Activated CD4-positive, alpha-beta T cell treated with anti-CD3 and anti-CD28 coated beads, Interleukin-2, amount 50 U/mL, for 24 hours (primary cell): Measurements from ENCODE around the gene TMEM255A.

Source experiments
- DNase-seq, 2 donors: peaks; one replicate each; pipeline ENCODE4 v3.0.0-alpha.2; 2020; ENCODE audit warnings: low read depth in 1 of 2, low spot score in 1 of 2

Gene TMEM255A

GRCh38 chrX:120308558-120308957 is 2.7 kb downstream of the TMEM255A start:
- no peak for DNase-seq

- no peak for DNase-seq
These were observed 4.6 kb downstream of the TMEM255A start for GRCh38 chrX:120306630-120307029.

GRCh38 chrX:120305531-120306141 is 5.6 kb downstream of the TMEM255A start:
- DNase-seq: no peak

GRCh38 chrX:120304256-120304655 is 7.0 kb downstream of the TMEM255A start:
- DNase-seq: no peak

GRCh38 chrX:120302434-120302833 is 8.8 kb downstream of the TMEM255A start:
- no peak for DNase-seq

GRCh38 chrX:120301960-120302359 is 9.3 kb downstream of the TMEM255A start:
- DNase-seq: no peak

- DNase-seq: no peak
These were observed 9.8 kb downstream of the TMEM255A start for GRCh38 chrX:120301497-120301896.

GRCh38 chrX:120299928-120300327 is 11.3 kb downstream of the TMEM255A start:
- DNase-seq: no peak

- no peak for DNase-seq
These were observed 13.3 kb downstream of the TMEM255A start for GRCh38 chrX:120297923-120298322.

- no peak for DNase-seq
These were observed 16.6 kb downstream of the TMEM255A start for GRCh38 chrX:120294651-120295050.

GRCh38 chrX:120293015-120293414 is 18.2 kb downstream of the TMEM255A start:
- DNase-seq: no peak

- no peak for DNase-seq
These were observed 20.1 kb downstream of the TMEM255A start for GRCh38 chrX:120291211-120291610.

GRCh38 chrX:120290107-120290506 is 21.2 kb downstream of the TMEM255A start:
- DNase-seq: no peak

- no peak for DNase-seq
These were observed 23.6 kb downstream of the TMEM255A start for GRCh38 chrX:120287513-120288112.

- DNase-seq: no peak
These were observed 24.3 kb downstream of the TMEM255A start for GRCh38 chrX:120286733-120287512.

- no peak for DNase-seq
These were observed 28.6 kb downstream of the TMEM255A start for GRCh38 chrX:120282697-120283096.

GRCh38 chrX:120281761-120282160 is 29.5 kb downstream of the TMEM255A start:
- no peak for DNase-seq

GRCh38 chrX:120281021-120281624 is 30.1 kb downstream of the TMEM255A start:
- no peak for DNase-seq

GRCh38 chrX:120274958-120275357 is 36.3 kb downstream of the TMEM255A start:
- DNase-seq: no peak

- no peak for DNase-seq
These were observed 37.1 kb downstream of the TMEM255A start for GRCh38 chrX:120274145-120274544.

GRCh38 chrX:120271218-120271617 is 40.0 kb downstream of the TMEM255A start:
- DNase-seq: no peak

GRCh38 chrX:120270567-120270966 is 40.7 kb downstream of the TMEM255A start:
- no peak for DNase-seq
